ENCODE results near the gene SMAD3. TPM values are rescaled to one million over a fixed set of nuclear protein-coding genes. Genes with fewer than 3 reads are reported as not detected.

Gene SMAD3
- total and polyA plus RNA-seq, 2 of the 8 experiments (the other 6 are each of a cell fraction or from before 2014, with no cell fraction given), result 10.1 to 12.4 TPM

GRCh38 chr15:67067930-67068551 lies 2.6 kb downstream of the SMAD3 start:
- Histone ChIP-seq H3K27me3 (replicated peaks in 1 of 4; ENCODE audit: control insufficient read depth in 3 of 4, extremely low read depth in 1 of 4, insufficient read depth in 3 of 4, low read length in 3 of 4) (peaks cover 5 to 33% (median 24%) of the 10 kb centered on the region in 4 experiments), H3K9me3 (ENCODE audit: insufficient read depth in 2 of 2, low read depth in 1 of 2, low read length in 1 of 2) (no peaks in the 10 kb centered on the region), H3K4me2 (ENCODE audit: insufficient read depth in 1 of 2, low read depth in 2 of 2, low read length in 2 of 2) (peak overlapping the region; percentile 96 to 98), H4K91ac (replicated peaks; ENCODE audit: insufficient read length, low read length) (no peak overlapping the region), H3K36me3 (ENCODE audit: control insufficient read depth in 2 of 4, insufficient read depth in 4 of 4, low read length in 3 of 4) (no peaks in the 10 kb centered on the region), H2BK20ac (ENCODE audit: low read length) (no peak overlapping the region), H2AFZ (ENCODE audit: low read length) (no peak overlapping the region), H3K23ac (ENCODE audit: insufficient read length) (no peak overlapping the region), H4K20me1 (replicated peaks in 1 of 2; ENCODE audit: control insufficient read depth in 1 of 2, insufficient read depth in 2 of 2, low read length in 2 of 2) (peaks cover 9 to 11% of the 10 kb centered on the region in 2 experiments), H3K56ac (replicated peaks; ENCODE audit: insufficient read length, low read depth, low read length) (no peak overlapping the region), H3K4me1 (replicated peaks in 1 of 4; ENCODE audit: control insufficient read depth in 3 of 4, insufficient read depth in 4 of 4, low read length in 3 of 4) (peaks cover 13 to 29% (median 14%) of the 10 kb centered on the region in 4 experiments), H3K4me3 (ENCODE audit: extremely low read depth in 1 of 4, insufficient read depth in 2 of 4, low read depth in 3 of 4, low read length in 4 of 4) (peak overlapping the region in 2 of 4 experiments; percentile 79 to 94; a peak in 4 of 8 replicates), H3K9ac (replicated peaks in 1 of 4; ENCODE audit: extremely low read depth in 1 of 4, low read depth in 3 of 4, low read length in 3 of 4) (no peak overlapping the region), H2AK5ac (ENCODE audit: low read depth, low read length) (0 out of 2 replicates have a peak overlapping the region, but pooled peaks have one; percentile 54), H3K14ac (ENCODE audit: insufficient read length) (no peak overlapping the region), H2BK15ac (ENCODE audit: low read length) (no peak overlapping the region), H4K8ac (ENCODE audit: extremely low read depth, insufficient read depth, low read length) (no peak overlapping the region), H3K79me2 (ENCODE audit: control insufficient read depth in 1 of 2, insufficient read depth in 2 of 2, low read length in 2 of 2) (peaks cover 0 to 18% of the 10 kb centered on the region in 2 experiments; a peak in 2 of 4 replicates), H3K79me1 (ENCODE audit: low read depth, low read length) (0 out of 2 replicates have a peak, but pooled peaks cover 3% of the 10 kb centered on the region), H3K4ac (replicated peaks; ENCODE audit: insufficient read length, low read depth, low read length) (no peak overlapping the region), H2BK120ac (replicated peaks; ENCODE audit: low read depth, low read length) (no peak overlapping the region), H3K23me2 (ENCODE audit: low read depth, low read length) (peaks cover 24% of the 10 kb centered on the region), H4K5ac (ENCODE audit: insufficient read length, low read depth, low read length) (no peak overlapping the region), H2BK5ac (ENCODE audit: low read depth, low read length) (no peak overlapping the region), H3K18ac (ENCODE audit: extremely low read depth, low read length) (peak overlapping the region; percentile 9; the same call in 1 of the 2 replicates), H2BK12ac (ENCODE audit: low read depth, low read length) (no peak overlapping the region; the same call in none of the 2 replicates), H3K27ac (ENCODE audit: low read depth, low read length) (no peak overlapping the region)
- DNase-seq (ENCODE audit: low read depth in 1 of 2, low spot score in 2 of 2) (no peak), FAIRE-seq (no peak)
- ChIA-PET CTCF (ENCODE audit: partially characterized antibody) (interaction anchor here (1.1 to 1.3 kb wide), 3 partner anchors 38 to 73 kb away, joined by 3 to 4 read pairs (median 4); no protein-coding TSS in a partner anchor), POLR2A (ENCODE audit: partially characterized antibody) (interaction anchor here (1.4 to 3.7 kb wide), 3 partner anchors 13 to 38 kb away, joined by 4 to 16 read pairs (median 5); no protein-coding TSS in a partner anchor)
- TF ChIP-seq SIN3A (conservative IDR thresholded peaks at IDR 0.05 in 1 of 2, IDR thresholded peaks at IDR 0.05 in 1 of 2; ENCODE audit: low read depth in 1 of 2, low read length in 2 of 2) (no peak), JUND (IDR thresholded peaks at IDR 0.05; ENCODE audit: low read length) (no peak), MAX (IDR thresholded peaks at IDR 0.05) (no peak), EP300 (IDR thresholded peaks at IDR 0.05; ENCODE audit: borderline replicate concordance in 1 of 2, low read depth in 2 of 2, low read length in 2 of 2) (no peak), MAFK (IDR thresholded peaks at IDR 0.05; ENCODE audit: low read depth, low read length) (no peak), PHF8 (conservative IDR thresholded peaks at IDR 0.05; ENCODE audit: low read depth, low read length) (no peak), CREB1 (IDR thresholded peaks at IDR 0.05) (no peak)
- 65% methylated on average over 3 of the region's 3 CpGs; no CpG with 5 or more reads in 1 of the 2 experiments for WGBS, 2 experiments (ENCODE audit: extremely low coverage in 1 of 2, insufficient coverage in 1 of 2, insufficient read length in 1 of 2, insufficient replicate concordance in 2 of 2, low coverage in 1 of 2, low lambda C conversion rate in 2 of 2, missing lambda C conversion rate in 1 of 2)

All from H1 (cell line).